Activated T-cell treated with anti-CD3 and anti-CD28 coated beads for 48 hours (primary cell): Measurements from ENCODE around the gene PIM3.
"Not testable (repeated sequence)": the region's sequence is repeated elsewhere in the genome, so short reads cannot be mapped to it uniquely, and the experiment has no call there.

Experiments
- DNase-seq: peaks from one replicate; pipeline ENCODE4 v3.0.0-alpha.2; 2020; ENCODE audit warnings: low read depth

PIM3 gene

GRCh38 chr22:49966774-49967705 is 6.5 kb downstream of the PIM3 start:
- no peak for DNase-seq

- no peak for DNase-seq
Observed at GRCh38 chr22:49967706-49968208, 7.2 kb downstream of the PIM3 start.

- DNase-seq: no peak
Observed at GRCh38 chr22:49968313-49968830, 7.8 kb downstream of the PIM3 start.

GRCh38 chr22:49968831-49969661 is 8.5 kb downstream of the PIM3 start:
- no peak for DNase-seq

- no peak for DNase-seq
Observed at GRCh38 chr22:49969751-49970527, 9.4 kb downstream of the PIM3 start.

GRCh38 chr22:49970528-49971231 is 10.1 kb downstream of the PIM3 start:
- peak; percentile 94 for DNase-seq

- peak; percentile 77 for DNase-seq
Observed at GRCh38 chr22:49971232-49972162, 10.9 kb downstream of the PIM3 start.

- DNase-seq: no peak
Observed at GRCh38 chr22:49972163-49973017, 11.8 kb downstream of the PIM3 start.

GRCh38 chr22:49973018-49973961 is 12.7 kb downstream of the PIM3 start:
- DNase-seq: no peak

- peak; percentile 55 for DNase-seq
Observed at GRCh38 chr22:49975543-49976389, 15.2 kb downstream of the PIM3 start.

GRCh38 chr22:49976439-49977175 is 16.0 kb downstream of the PIM3 start:
- DNase-seq: no peak

- no peak for DNase-seq
Observed at GRCh38 chr22:49977578-49977977, 17.0 kb downstream of the PIM3 start.

- DNase-seq: no peak
Observed at GRCh38 chr22:49979587-49980264, 19.2 kb downstream of the PIM3 start.

GRCh38 chr22:49981799-49982198 is 21.2 kb downstream of the PIM3 start:
- not testable (repeated sequence) for DNase-seq
